Measurements from ENCODE around the gene DNAJB2.

DNAJB2 gene

GRCh38 chr2:219245148-219245898 is 33.8 kb upstream of the DNAJB2 start, which contains the start of the genes GLB1L and STK16:
GLB1L (minus strand) TSS chr2:219245444; CDS start chr2:219243573, 1,871 bp downstream.
STK16 (plus strand) TSS chr2:219245479; CDS start chr2:219246000, 521 bp downstream.
- Histone ChIP-seq H3K9me3 (no peaks in the 10 kb centered on the region), H3K27me3 (no peaks in the 10 kb centered on the region), H3K4me1 (ENCODE audit: control insufficient read depth in 1 of 2, insufficient read depth in 1 of 2, low read depth in 1 of 2, low read length in 1 of 2) (peaks cover 73 to 77% of the 10 kb centered on the region in 2 experiments)

GRCh38 chr2:219245899-219246230 is 33.3 kb upstream of the DNAJB2 start:
- H3K4me3 ChIP-seq (ENCODE audit: low read depth in 1 of 2, low read length in 1 of 2): peak overlapping the region; percentile 89 to 99
- peaks cover 28% of the 10 kb centered on the region for H3K36me3 ChIP-seq
- peak overlapping the region; percentile 95 for H3K27ac ChIP-seq
- H3K27me3 ChIP-seq: no peaks in the 10 kb centered on the region
- H3K4me1 ChIP-seq (ENCODE audit: control insufficient read depth in 1 of 2, insufficient read depth in 1 of 2, low read depth in 1 of 2, low read length in 1 of 2): peaks cover 79 to 82% of the 10 kb centered on the region in 2 experiments
- no peaks in the 10 kb centered on the region for H3K9me3 ChIP-seq
- TF ChIP-seq CTCF (IDR thresholded peaks at IDR 0.05): no peak

More at GRCh38 chr2:219245148-219245898, 33.8 kb upstream of the DNAJB2 start, which contains the start of the genes GLB1L and STK16:
- peak within 1 kb of the TSS; percentile 89 to 99 for H3K4me3 ChIP-seq (ENCODE audit: low read depth in 1 of 2, low read length in 1 of 2)
- TF ChIP-seq CTCF (IDR thresholded peaks at IDR 0.05): peak; percentile 45
- peaks cover 23% of the 10 kb centered on the region for H3K36me3 ChIP-seq
- H3K27ac ChIP-seq: peak within 1 kb of the TSS; percentile 95

GRCh38 chr2:219246559-219246958 is 32.6 kb upstream of the DNAJB2 start:
- Histone ChIP-seq H3K4me1 (ENCODE audit: control insufficient read depth in 1 of 2, insufficient read depth in 1 of 2, low read depth in 1 of 2, low read length in 1 of 2) (peaks cover 86 to 89% of the 10 kb centered on the region in 2 experiments), H3K36me3 (peaks cover 35% of the 10 kb centered on the region), H3K4me3 (ENCODE audit: low read depth in 1 of 2, low read length in 1 of 2) (peak overlapping the region; percentile 96 to 99), H3K27me3 (no peaks in the 10 kb centered on the region), H3K27ac (peak overlapping the region; percentile 95), H3K9me3 (no peaks in the 10 kb centered on the region)
- TF ChIP-seq CTCF (IDR thresholded peaks at IDR 0.05): no peak

GRCh38 chr2:219247678-219248642 is 31.2 kb upstream of the DNAJB2 start:
- Histone ChIP-seq H3K4me3 (ENCODE audit: low read depth in 1 of 2, low read length in 1 of 2) (peak overlapping the region; percentile 96 to 99), H3K27ac (peak overlapping the region; percentile 95), H3K4me1 (ENCODE audit: control insufficient read depth in 1 of 2, insufficient read depth in 1 of 2, low read depth in 1 of 2, low read length in 1 of 2) (peaks cover 91 to 92% of the 10 kb centered on the region in 2 experiments), H3K36me3 (peaks cover 41% of the 10 kb centered on the region), H3K27me3 (no peaks in the 10 kb centered on the region), H3K9me3 (no peaks in the 10 kb centered on the region)
- no peak for TF ChIP-seq CTCF (IDR thresholded peaks at IDR 0.05)

GRCh38 chr2:219248845-219249202 is 30.3 kb upstream of the DNAJB2 start:
- Histone ChIP-seq H3K4me3 (ENCODE audit: low read depth in 1 of 2, low read length in 1 of 2) (peak overlapping the region; percentile 96 to 99), H3K4me1 (ENCODE audit: control insufficient read depth in 1 of 2, insufficient read depth in 1 of 2, low read depth in 1 of 2, low read length in 1 of 2) (peaks cover 84 to 86% of the 10 kb centered on the region in 2 experiments), H3K27ac (peak overlapping the region; percentile 95), H3K9me3 (no peaks in the 10 kb centered on the region), H3K27me3 (no peaks in the 10 kb centered on the region), H3K36me3 (peaks cover 41% of the 10 kb centered on the region)
- TF ChIP-seq CTCF (IDR thresholded peaks at IDR 0.05): no peak

All from neutrophil (primary cell).